GM12878 (cell line): ENCODE data around the gene TTLL1. TPM values are rescaled to one million over a fixed set of nuclear protein-coding genes. Genes with fewer than 3 reads are reported as not detected.

Source experiments
- ATAC-seq: fragments of 200-7000 bp; cut with Tn5 transposase; 3 replicates; pipeline ENCODE4 v1.9.1; 2020; ENCODE audit warnings: mild to moderate bottlenecking, moderate library complexity
- BruUV-seq: library from RNA; stranded (reverse); fragments of 400-500 nt; replicated peaks from 2 replicates; lab custom pipeline; 2021; lab: Mats Ljungman, UMichigan
- CTCF ChIA-PET: fragments of 300-600 bp; sonication (Branson Sonifier 250); formaldehyde crosslinking; extraction: SDS; loops from one replicate; lab custom pipeline; 2021; ENCODE audit warnings: inconsistent platforms; lab: Yijun Ruan, JAX
- POLR2A ChIA-PET: fragments of 350-600 bp; formaldehyde crosslinking; extraction: SDS; loops from one replicate; lab custom pipeline; 2021; ENCODE audit warnings: inconsistent platforms; lab: Charles Lee
- RAD21 ChIA-PET: fragments of 300-600 bp; sonication (Branson Sonifier 250); formaldehyde crosslinking; loops from one replicate; lab custom pipeline; 2023; ENCODE audit warnings: antibody characterized with exemption; ENCODE audit not compliant: unreplicated experiment; lab: Charles Lee
- SMC1A ChIA-PET: fragments of 300-600 bp; sonication (Branson Sonifier 250); formaldehyde crosslinking; loops from one replicate; lab custom pipeline; 2023; ENCODE audit not compliant: unreplicated experiment, uncharacterized antibody; lab: Charles Lee
- DNase-seq: peaks from one replicate; pipeline ENCODE4 v3.0.0-alpha.2; 2011; ENCODE audit warnings: low read depth, low spot score
- FAIRE-seq: peaks from 3 replicates; lab custom pipeline; 2011; peaks lifted over from hg19 to GRCh38; lab: Jason Lieb, UNC
- H2AFZ ChIP-seq: 2 replicates; pipeline ENCODE4 v1.6.0; 2011; ENCODE audit warnings: low read depth, low read length, control low read depth; ENCODE audit not compliant: control insufficient read depth
- H3K27ac ChIP-seq: 2 replicates; pipeline ENCODE4 v1.5.1; 2011; ENCODE audit warnings: control low read depth; ENCODE audit not compliant: control insufficient read depth, insufficient read depth
- H3K27me3 ChIP-seq, 2 experiments: replicated peaks in 1 of 2; 2 replicates each; pipeline versions ENCODE4 v1.6.0 to v1.6.1; 2011; ENCODE audit warnings: low read length in 1 of 2; ENCODE audit not compliant: control insufficient read depth in 2 of 2, insufficient read depth in 2 of 2
- H3K36me3 ChIP-seq, 2 experiments: 2 replicates each; pipeline ENCODE4 v1.5.1; 2011; ENCODE audit warnings: low read length in 1 of 2; ENCODE audit not compliant: control insufficient read depth in 2 of 2, insufficient read depth in 2 of 2
- H3K4me1 ChIP-seq: 2 replicates; pipeline ENCODE4 v1.6.1; 2011; ENCODE audit warnings: mild to moderate bottlenecking, low read length, moderate library complexity, mixed read lengths; ENCODE audit not compliant: control insufficient read depth, insufficient read depth
- H3K4me2 ChIP-seq: 2 replicates; pipeline ENCODE4 v1.6.0; 2011; ENCODE audit warnings: control low read depth; ENCODE audit not compliant: control insufficient read depth, insufficient read depth
- H3K4me3 ChIP-seq: fragments of 200-600 bp; sonication (generic); 2 replicates; pipeline ENCODE4 v1.5.1; 2016
- H3K79me2 ChIP-seq: 2 replicates; pipeline ENCODE4 v1.6.0; 2011; ENCODE audit warnings: low read length; ENCODE audit not compliant: control insufficient read depth, insufficient read depth
- H3K9ac ChIP-seq: 2 replicates; pipeline ENCODE4 v1.8.0; 2011; ENCODE audit warnings: low read length, control low read depth, mixed read lengths; ENCODE audit not compliant: control insufficient read depth, insufficient read depth
- H3K9me3 ChIP-seq: replicated peaks from 3 replicates; pipeline ENCODE4 v1.5.1; 2011; ENCODE audit warnings: mild to moderate bottlenecking, low read length; ENCODE audit not compliant: control insufficient read depth, insufficient read depth
- H4K20me1 ChIP-seq: 2 replicates; pipeline ENCODE4 v1.6.0; 2011; ENCODE audit not compliant: control insufficient read depth, insufficient read depth
- NFIC ChIP-seq: IDR thresholded peaks from 2 replicates; pipeline ENCODE4 v1.6.1; 2012; ENCODE audit warnings: low read depth, mild to moderate bottlenecking, inconsistent platforms, low read length, moderate library complexity
- SMC3 ChIP-seq: IDR thresholded peaks from 2 replicates; pipeline ENCODE4 v1.6.1; 2011; ENCODE audit warnings: low read length, improper control_type of control experiment, borderline replicate concordance
- SREBF1 ChIP-seq: IDR thresholded peaks from 2 replicates; pipeline ENCODE4 v1.6.1; 2012; ENCODE audit warnings: mild to moderate bottlenecking, low read length
- SUZ12 ChIP-seq: fragments of 200-600 bp; sonication (generic); IDR thresholded peaks from one replicate; pipeline ENCODE4 v1.6.1; 2018; ENCODE audit warnings: antibody characterized with exemption, mild to moderate bottlenecking; ENCODE audit not compliant: unreplicated experiment
- ZSCAN29 ChIP-seq: fragments of 450-650 bp; IDR thresholded peaks from 2 replicates; pipeline ENCODE4 v1.6.1; 2017; ENCODE audit warnings: mild to moderate bottlenecking, moderate library complexity
- WGBS: methylation state at CpG from one replicate; pipeline ENCODE4 v1.1.6; 2016; ENCODE audit warnings: low lambda C conversion rate; ENCODE audit not compliant: insufficient replicate concordance, insufficient coverage; ENCODE audit errors: missing lambda C conversion rate; 5-methylcytosine and 5-hydroxymethylcytosine counted together
- in situ Hi-C: fragments of 300-500 bp; cut with MboI; formaldehyde crosslinking; loops from 9 replicates; pipeline ENCODE4 v1.14.3; 2018; ENCODE audit warnings: mixed read lengths
- intact Hi-C: fragments of 100-400 bp; cut with micrococcal nuclease; formaldehyde crosslinking; loops from one replicate; pipeline ENCODE4 v1.14.2; 2022; ENCODE audit not compliant: unreplicated experiment
- polyA plus RNA-seq, 11 experiments: library from polyadenylated mRNA; depleted of rRNA in 4 of 11; unstranded in 6 of 11; stranded (reverse) in 5 of 11; fragments of >200 nt; fragmentation: Nextera tagmentation in 4 of 11; fragmentation: Illumina TruSeq in 1 of 11; extraction: Ambion mirVana in 4 of 11; extraction: Trizol in 1 of 11; gene quantifications; 1 replicate in 1 of 11; 2 replicates in 10 of 11; pipeline versions ENCODE4 v1.2.1 to v1.2.3, GENCODE V29; 2011 to 2016; ENCODE audit warnings: inconsistent platforms in 2 of 11, missing spikeins in 2 of 11, low read depth in 1 of 11
- total RNA-seq, 4 experiments: library from RNA; depleted of rRNA in 3 of 4; stranded (reverse); fragments of >200 nt in 3 of 4; fragmentation: Illumina TruSeq in 1 of 4; extraction: Trizol in 1 of 4; gene quantifications; 2 replicates each; pipeline versions ENCODE4 v1.2.1 to v1.2.3, GENCODE V29; 2013 to 2021
- TF ChIP-seq, protein P1 (sequence below): IDR thresholded peaks from 2 replicates; pipeline ENCODE4 v1.6.1; 2011; ENCODE audit warnings: borderline replicate concordance, low read depth, mild to moderate bottlenecking, moderate library complexity, mixed read lengths, low read length; ENCODE audit not compliant: insufficient read depth; ENCODE audit errors: extremely low read length
- TF ChIP-seq, protein P2 (sequence below): fragments of 450-650 bp; IDR thresholded peaks from 2 replicates; pipeline ENCODE4 v1.6.1; 2017; ENCODE audit warnings: mild to moderate bottlenecking, moderate library complexity

The TTLL1 gene
- total and polyA plus RNA-seq, 10 of the 15 experiments (the other 5 are each of a cell fraction or from before 2014, with no cell fraction given): 0.39 to 4.8 (median 3.2) TPM

DNA sequence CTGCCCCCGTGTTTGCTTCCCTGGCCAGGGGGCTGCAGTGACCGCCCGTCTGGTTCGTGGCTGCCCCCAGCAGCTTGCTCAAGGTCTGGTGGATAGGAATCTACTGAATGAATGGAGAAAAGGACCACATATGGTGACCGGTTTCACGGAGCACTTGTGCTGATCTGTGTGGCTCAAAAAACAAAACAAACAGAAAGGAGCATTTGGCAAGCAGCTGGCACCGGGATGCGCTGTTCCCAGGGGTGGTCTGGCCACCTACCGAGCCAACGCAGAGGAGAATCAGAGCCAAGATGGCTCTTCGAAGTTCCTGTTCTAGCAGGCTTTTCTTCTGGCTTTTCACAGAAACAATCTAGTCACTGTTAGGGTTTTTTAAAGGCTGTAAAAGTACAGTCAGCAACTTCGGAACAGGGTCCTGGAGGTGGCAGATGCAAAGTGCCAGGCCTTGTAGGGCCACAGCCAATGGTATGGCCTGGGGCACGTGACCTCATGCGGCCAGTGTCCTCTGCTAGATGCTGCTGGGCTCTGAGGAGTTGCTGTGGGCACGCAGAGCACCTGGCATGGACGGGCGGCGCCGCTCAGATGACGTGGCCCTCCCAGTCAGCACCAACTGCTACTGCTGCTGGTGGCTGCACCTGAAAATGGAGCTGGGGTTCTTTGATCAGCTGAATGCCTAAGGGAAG lies 47.0 kb downstream of the TTLL1 start:
- Histone ChIP-seq H3K4me1 (no peaks in the 10 kb centered on the region), H2AFZ (no peak overlapping the region), H3K9me3 (no peaks in the 10 kb centered on the region), H3K36me3 (no peaks in the 10 kb centered on the region), H3K79me2 (no peaks in the 10 kb centered on the region), H4K20me1 (no peaks in the 10 kb centered on the region), H3K27ac (no peak overlapping the region), H3K4me3 (no peak overlapping the region), H3K9ac (no peak overlapping the region), H3K4me2 (no peak overlapping the region), H3K27me3 (no peaks in the 10 kb centered on the region; a peak in 1 of 4 replicates)
- FAIRE-seq: no peak
- no peak for TF ChIP-seq SMC3
- TF ChIP-seq, protein P1, sequence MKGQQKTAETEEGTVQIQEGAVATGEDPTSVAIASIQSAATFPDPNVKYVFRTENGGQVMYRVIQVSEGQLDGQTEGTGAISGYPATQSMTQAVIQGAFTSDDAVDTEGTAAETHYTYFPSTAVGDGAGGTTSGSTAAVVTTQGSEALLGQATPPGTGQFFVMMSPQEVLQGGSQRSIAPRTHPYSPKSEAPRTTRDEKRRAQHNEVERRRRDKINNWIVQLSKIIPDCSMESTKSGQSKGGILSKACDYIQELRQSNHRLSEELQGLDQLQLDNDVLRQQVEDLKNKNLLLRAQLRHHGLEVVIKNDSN: peak; percentile 45
- ChIA-PET SMC1A (no interaction called here), CTCF (interaction anchor here (1.1 kb wide), 1 partner anchor 180 kb away, joined by 3 read pairs; no protein-coding TSS in a partner anchor), RAD21 (no interaction called here), POLR2A (interaction anchor here (0.7 kb wide), 1 partner anchor 36 kb away, joined by 6 read pairs; no protein-coding TSS in a partner anchor)
- in situ Hi-C loops: no loop called here
- intact Hi-C loops: no loop called here
- no peak for ATAC-seq
- WGBS: 70% methylated on average over 20 of the region's 20 CpGs
- BruUV-seq: no TSS peak
- DNase-seq: no peak

DNA sequence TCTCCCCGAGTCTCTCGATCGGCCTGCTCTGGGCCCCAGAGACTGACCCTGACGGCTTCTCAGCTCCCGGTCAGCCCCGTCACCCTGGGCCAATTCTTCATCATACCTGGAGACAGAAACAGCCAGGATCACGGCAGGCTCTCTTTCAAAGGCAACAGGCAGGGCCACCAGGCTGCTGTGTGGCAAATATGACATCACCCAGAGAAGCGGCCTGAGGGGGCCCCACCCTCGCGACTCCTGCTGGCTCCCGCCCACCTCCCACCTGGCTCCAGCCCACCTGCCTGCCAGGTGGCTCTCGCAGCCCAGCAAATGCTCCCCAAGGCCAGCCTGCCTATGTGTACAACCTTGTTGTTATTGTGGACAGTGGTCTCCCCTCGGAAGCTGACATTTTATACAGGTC lies 49.4 kb downstream of the TTLL1 start:
- H3K36me3 ChIP-seq: no peaks in the 10 kb centered on the region
- no peak overlapping the region for H3K4me2 ChIP-seq
- WGBS: 64% methylated on average over 13 of the region's 13 CpGs
- ATAC-seq (no peak), FAIRE-seq (no peak), DNase-seq (no peak)
- no peak overlapping the region for H3K27ac ChIP-seq
- ChIA-PET SMC1A (no interaction called here), POLR2A (no interaction called here), CTCF (no interaction called here), RAD21 (interaction anchor here (0.7 kb wide), 1 partner anchor 33 kb away, joined by 3 read pairs; no protein-coding TSS in a partner anchor)
- H3K27me3 ChIP-seq: no peaks in the 10 kb centered on the region; a peak in 1 of 4 replicates
- H3K4me3 ChIP-seq: no peak overlapping the region
- H4K20me1 ChIP-seq: no peaks in the 10 kb centered on the region
- no peaks in the 10 kb centered on the region for H3K4me1 ChIP-seq
- TF ChIP-seq, protein P2, sequence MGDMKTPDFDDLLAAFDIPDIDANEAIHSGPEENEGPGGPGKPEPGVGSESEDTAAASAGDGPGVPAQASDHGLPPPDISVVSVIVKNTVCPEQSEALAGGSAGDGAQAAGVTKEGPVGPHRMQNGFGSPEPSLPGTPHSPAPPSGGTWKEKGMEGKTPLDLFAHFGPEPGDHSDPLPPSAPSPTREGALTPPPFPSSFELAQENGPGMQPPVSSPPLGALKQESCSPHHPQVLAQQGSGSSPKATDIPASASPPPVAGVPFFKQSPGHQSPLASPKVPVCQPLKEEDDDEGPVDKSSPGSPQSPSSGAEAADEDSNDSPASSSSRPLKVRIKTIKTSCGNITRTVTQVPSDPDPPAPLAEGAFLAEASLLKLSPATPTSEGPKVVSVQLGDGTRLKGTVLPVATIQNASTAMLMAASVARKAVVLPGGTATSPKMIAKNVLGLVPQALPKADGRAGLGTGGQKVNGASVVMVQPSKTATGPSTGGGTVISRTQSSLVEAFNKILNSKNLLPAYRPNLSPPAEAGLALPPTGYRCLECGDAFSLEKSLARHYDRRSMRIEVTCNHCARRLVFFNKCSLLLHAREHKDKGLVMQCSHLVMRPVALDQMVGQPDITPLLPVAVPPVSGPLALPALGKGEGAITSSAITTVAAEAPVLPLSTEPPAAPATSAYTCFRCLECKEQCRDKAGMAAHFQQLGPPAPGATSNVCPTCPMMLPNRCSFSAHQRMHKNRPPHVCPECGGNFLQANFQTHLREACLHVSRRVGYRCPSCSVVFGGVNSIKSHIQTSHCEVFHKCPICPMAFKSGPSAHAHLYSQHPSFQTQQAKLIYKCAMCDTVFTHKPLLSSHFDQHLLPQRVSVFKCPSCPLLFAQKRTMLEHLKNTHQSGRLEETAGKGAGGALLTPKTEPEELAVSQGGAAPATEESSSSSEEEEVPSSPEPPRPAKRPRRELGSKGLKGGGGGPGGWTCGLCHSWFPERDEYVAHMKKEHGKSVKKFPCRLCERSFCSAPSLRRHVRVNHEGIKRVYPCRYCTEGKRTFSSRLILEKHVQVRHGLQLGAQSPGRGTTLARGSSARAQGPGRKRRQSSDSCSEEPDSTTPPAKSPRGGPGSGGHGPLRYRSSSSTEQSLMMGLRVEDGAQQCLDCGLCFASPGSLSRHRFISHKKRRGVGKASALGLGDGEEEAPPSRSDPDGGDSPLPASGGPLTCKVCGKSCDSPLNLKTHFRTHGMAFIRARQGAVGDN: no peak
- TF ChIP-seq SUZ12 (no peak), NFIC (no peak), SREBF1 (no peak), ZSCAN29 (no peak)
- H3K9ac ChIP-seq: no peak overlapping the region
- no peaks in the 10 kb centered on the region for H3K9me3 ChIP-seq
- in situ Hi-C loops (no loop called here), intact Hi-C loops (no loop called here)
- no TSS peak for BruUV-seq
- no peaks in the 10 kb centered on the region for H3K79me2 ChIP-seq
- H2AFZ ChIP-seq: no peak overlapping the region
